ENCODE results near the gene C2CD5. TPM values are rescaled to one million over a fixed set of nuclear protein-coding genes. Genes with fewer than 3 reads are reported as not detected.

The C2CD5 gene, protein sequence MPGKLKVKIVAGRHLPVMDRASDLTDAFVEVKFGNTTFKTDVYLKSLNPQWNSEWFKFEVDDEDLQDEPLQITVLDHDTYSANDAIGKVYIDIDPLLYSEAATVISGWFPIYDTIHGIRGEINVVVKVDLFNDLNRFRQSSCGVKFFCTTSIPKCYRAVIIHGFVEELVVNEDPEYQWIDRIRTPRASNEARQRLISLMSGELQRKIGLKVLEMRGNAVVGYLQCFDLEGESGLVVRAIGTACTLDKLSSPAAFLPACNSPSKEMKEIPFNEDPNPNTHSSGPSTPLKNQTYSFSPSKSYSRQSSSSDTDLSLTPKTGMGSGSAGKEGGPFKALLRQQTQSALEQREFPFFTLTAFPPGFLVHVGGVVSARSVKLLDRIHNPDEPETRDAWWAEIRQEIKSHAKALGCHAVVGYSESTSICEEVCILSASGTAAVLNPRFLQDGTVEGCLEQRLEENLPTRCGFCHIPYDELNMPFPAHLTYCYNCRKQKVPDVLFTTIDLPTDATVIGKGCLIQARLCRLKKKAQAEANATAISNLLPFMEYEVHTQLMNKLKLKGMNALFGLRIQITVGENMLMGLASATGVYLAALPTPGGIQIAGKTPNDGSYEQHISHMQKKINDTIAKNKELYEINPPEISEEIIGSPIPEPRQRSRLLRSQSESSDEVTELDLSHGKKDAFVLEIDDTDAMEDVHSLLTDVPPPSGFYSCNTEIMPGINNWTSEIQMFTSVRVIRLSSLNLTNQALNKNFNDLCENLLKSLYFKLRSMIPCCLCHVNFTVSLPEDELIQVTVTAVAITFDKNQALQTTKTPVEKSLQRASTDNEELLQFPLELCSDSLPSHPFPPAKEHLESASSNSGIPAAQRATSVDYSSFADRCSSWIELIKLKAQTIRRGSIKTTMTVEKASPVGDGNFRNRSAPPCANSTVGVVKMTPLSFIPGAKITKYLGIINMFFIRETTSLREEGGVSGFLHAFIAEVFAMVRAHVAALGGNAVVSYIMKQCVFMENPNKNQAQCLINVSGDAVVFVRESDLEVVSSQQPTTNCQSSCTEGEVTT
- polyA plus RNA-seq (2011; rRNA removed), result 11.0 and 21.8 TPM in 2 replicates
- 15.3 and 19.7 TPM in 2 replicates for polyA minus RNA-seq (2011; rRNA and poly(A)+ RNA removed)

- H3K27me3 ChIP-seq (ENCODE audit: control insufficient read depth, insufficient read depth, low read length), result no peaks in the 10 kb centered on the region
- peak within 1 kb of the TSS; percentile 95 for H3K4me3 ChIP-seq (ENCODE audit: low read depth, low read length)
- CTCF ChIA-PET, result interaction anchor here (0.6 to 1.9 kb wide), 6 partner anchors 13 to 992 kb away, joined by 3 to 7 read pairs (median 3); partner anchors contain the start of gene ETNK1
- TF ChIP-seq CTCF (IDR thresholded peaks at IDR 0.05; ENCODE audit: insufficient read depth, low read depth, low read length), result peak; percentile 53
- DNase-seq (ENCODE audit: low read depth), result peak; percentile 77
- POLR2A ChIA-PET, result interaction anchor here (0.5 to 0.6 kb wide), 2 partner anchors 14 to 847 kb away, joined by 3 to 11 read pairs; no protein-coding TSS in a partner anchor
- no peaks in the 10 kb centered on the region for H3K36me3 ChIP-seq (ENCODE audit: control insufficient read depth, insufficient read depth, low read length)
Measured at GRCh38 chr12:22544038-22544979, at the start of gene C2CD5. Gene C2CD5 (minus strand): TSS chr12:22544542. CDS start chr12:22544150, 392 bp downstream.

DNA sequence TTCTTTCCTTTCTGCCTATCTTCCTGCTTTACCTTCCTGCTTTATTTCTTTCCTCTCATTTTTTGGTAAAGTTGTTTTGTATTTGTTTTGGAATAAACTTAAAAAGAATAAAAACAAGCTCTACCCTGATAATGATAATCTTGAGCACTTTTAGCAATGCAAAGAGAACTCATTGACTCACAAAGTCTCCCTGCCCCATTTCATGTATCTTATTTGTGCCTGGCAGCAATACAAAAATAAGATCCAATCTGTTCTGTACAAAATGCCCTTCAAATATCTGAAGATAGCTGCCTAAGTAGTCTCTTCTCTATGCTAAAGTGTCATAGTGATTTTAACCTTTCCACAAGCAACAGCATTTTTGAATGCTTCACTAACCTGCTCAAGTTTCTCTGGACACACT is 49.5 kb upstream of the C2CD5 start:
- no peaks in the 10 kb centered on the region for H3K27me3 ChIP-seq (ENCODE audit: control insufficient read depth, insufficient read depth, low read length)
- no peak for DNase-seq (ENCODE audit: low read depth)
- no peaks in the 10 kb centered on the region for H3K36me3 ChIP-seq (ENCODE audit: control insufficient read depth, insufficient read depth, low read length)
- no peak for TF ChIP-seq CTCF (IDR thresholded peaks at IDR 0.05; ENCODE audit: insufficient read depth, low read depth, low read length)
- ChIA-PET CTCF (no interaction called here), POLR2A (no interaction called here)
- H3K4me3 ChIP-seq (ENCODE audit: low read depth, low read length), result no peak overlapping the region

DNA sequence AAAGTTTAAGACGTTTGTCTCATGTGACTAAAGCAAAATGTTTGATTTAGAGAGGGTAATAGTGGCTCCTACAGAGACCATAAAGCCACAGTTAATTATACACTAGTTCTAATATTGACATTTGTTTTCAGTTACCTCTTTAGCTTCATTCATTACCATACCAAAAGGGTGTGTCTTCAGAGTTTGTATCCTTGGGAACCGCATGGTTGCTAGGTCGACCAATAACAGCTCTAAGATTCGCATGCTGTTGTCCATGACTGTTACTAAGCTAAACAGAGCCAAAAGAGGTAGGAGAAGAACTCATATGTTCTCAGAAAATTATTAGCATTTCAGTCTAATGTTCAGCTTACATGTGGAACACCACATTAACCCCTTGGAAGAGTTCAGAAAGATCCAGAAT is 44.5 kb upstream of the C2CD5 start:
- H3K4me3 ChIP-seq (ENCODE audit: low read depth, low read length), result no peak overlapping the region
- no peak for DNase-seq (ENCODE audit: low read depth)
- H3K36me3 ChIP-seq (ENCODE audit: control insufficient read depth, insufficient read depth, low read length), result no peaks in the 10 kb centered on the region
- TF ChIP-seq CTCF (IDR thresholded peaks at IDR 0.05; ENCODE audit: insufficient read depth, low read depth, low read length), result no peak
- H3K27me3 ChIP-seq (ENCODE audit: control insufficient read depth, insufficient read depth, low read length), result no peaks in the 10 kb centered on the region
- CTCF ChIA-PET, result no interaction called here
- POLR2A ChIA-PET, result no interaction called here

DNA sequence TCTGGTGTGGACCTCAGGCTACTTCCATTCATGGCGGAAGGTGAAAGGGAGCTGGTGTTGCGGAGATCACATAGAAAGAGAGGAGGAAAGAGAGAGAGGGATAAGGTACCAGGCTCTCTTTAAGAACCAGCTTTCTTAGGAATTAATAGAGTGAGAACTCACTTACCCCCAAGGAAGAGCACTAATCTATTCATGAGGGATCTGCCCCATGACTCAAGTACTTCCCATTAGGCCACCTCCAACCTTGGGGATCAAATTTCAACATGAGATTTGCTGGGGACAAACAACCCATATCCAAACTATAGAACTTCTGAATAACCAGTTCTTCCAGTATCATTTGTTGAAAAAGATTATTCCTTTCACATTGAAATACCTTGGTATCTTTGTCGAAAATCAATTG is 34.0 kb upstream of the C2CD5 start:
- H3K27me3 ChIP-seq (ENCODE audit: control insufficient read depth, insufficient read depth, low read length), result no peaks in the 10 kb centered on the region
- ChIA-PET POLR2A (no interaction called here), CTCF (no interaction called here)
- H3K36me3 ChIP-seq (ENCODE audit: control insufficient read depth, insufficient read depth, low read length), result no peaks in the 10 kb centered on the region
- H3K4me3 ChIP-seq (ENCODE audit: low read depth, low read length), result no peak overlapping the region
- no peak for TF ChIP-seq CTCF (IDR thresholded peaks at IDR 0.05; ENCODE audit: insufficient read depth, low read depth, low read length)
- DNase-seq (ENCODE audit: low read depth), result no peak

Data from BJ (cell line).